HG03196 (cell line): ENCODE measurements around the gene SH3RF3.

ENCODE experiments used
- ATAC-seq: cut with Tn5 transposase; IDR thresholded peaks from one replicate; pipeline ENCODE4 v1.9.1; 2021; ENCODE audit not compliant: unreplicated experiment

The SH3RF3 gene

GRCh38 chr2:109197491-109198418 lies 68.8 kb downstream of the SH3RF3 start:
- ATAC-seq: no peak

DNA sequence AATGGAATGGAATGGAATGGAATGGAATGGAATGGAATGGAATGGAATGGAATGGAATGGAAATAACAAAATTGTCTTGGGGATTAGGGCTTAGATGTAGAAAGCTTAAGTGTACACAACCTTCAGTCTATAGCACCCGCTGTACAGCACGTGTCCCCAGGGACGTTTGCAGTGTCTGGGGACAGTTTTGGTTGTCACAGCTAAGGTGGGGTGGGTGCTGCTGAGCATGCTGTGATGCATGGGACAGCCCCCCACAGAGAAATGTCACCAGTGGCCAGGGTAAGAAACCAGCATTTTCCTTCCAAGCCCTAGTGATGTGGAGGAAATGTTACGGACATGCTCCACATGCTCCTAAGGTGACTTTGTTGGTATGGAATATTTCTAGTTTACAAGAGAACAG lies 70.8 kb downstream of the SH3RF3 start:
- no peak for ATAC-seq

GRCh38 chr2:109200616-109201464 lies 71.8 kb downstream of the SH3RF3 start:
- no peak for ATAC-seq

DNA sequence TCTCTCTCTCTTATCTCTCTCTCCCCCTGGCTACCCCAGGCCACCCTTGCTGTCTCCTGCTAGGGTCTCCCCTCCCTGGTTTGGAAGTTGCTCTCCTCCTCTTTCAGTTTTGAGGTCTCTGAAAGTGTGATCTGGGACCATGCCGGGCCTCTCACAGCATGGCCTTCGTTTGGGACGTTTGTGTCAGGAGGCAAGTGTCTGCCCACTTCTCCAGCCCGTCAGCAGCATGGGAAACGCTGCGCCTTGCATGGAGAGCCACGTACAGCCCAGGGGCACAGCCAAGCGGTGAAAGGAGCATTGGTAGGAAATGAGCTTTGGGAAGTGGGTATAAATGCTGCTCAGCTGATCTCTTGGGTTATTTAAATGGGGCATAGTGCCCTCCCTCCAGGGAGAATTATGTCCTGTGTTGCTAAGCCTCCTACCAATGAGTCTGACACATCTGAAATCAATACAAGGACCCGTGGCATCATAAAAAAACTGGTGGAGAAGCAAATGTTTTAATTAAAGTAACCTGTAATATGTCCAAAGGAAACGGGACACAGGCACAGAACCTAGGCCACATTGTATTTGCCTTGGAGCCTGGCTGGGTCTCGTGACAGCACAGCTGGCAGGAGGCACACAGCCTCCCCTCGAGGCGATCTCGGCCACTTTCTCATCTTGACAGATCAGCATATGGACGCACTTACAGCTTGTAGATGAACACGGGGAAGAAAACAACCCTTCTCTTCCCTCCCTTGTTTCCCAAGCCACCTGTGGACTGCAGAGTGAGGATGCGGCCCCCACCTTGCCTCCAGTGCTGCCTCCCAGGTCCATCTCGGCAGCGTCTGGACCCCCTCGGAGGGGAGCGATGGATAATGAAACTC lies 72.7 kb downstream of the SH3RF3 start:
- ATAC-seq: no peak

GRCh38 chr2:109202486-109202885 lies 73.5 kb downstream of the SH3RF3 start:
- ATAC-seq: no peak

- ATAC-seq: no peak
Measured at GRCh38 chr2:109203246-109204011, 74.4 kb downstream of the SH3RF3 start.

- ATAC-seq: no peak
Measured at GRCh38 chr2:109204412-109204811, 75.4 kb downstream of the SH3RF3 start.

GRCh38 chr2:109205447-109205846 lies 76.4 kb downstream of the SH3RF3 start:
- no peak for ATAC-seq

DNA sequence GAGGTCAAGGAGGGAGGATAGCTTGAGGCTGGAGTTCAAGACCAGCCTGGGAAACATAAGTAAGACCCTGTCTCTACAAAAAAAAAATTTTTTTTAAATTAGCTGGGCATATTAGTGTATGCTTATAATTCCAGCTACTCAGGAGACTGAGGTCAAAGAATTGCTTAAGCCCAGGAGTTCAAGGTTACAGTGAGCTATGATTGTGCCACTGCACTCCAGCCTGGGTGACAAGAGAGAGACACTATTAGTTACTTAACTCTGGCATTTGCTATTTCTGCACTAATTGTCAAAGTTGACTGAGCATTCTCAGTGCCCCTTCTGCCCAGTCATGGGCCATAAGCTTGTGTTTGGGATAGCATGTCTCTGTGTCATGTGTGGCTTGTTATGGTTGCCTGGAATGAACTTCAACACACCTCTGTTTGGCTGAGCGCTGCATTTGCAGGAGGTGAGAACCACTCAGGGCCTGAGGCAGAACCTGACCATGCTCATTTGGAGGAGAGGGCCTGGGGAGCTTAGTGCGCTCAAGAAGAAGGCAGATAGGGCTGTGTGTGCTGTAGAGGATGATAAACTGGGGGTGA lies 77.7 kb downstream of the SH3RF3 start:
- ATAC-seq: no peak

DNA sequence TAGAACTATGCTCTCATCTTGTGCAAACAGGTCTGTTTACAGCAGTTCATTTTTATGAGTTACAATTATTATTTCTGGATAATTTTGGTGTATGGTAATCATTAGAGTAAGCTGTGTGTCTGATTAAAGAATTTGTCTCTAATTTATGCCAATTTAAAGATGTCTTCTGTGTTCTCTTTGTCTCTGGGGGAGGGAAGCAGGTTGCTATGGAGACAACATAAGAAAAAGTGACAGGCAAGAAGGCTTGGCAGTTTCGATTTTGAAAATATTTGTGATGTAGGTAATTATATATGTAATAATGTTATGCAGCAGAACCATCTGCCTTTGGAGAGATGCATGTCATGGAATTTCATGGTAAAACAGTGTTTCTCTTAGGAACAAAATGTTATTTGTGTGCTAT lies 78.2 kb downstream of the SH3RF3 start:
- no peak for ATAC-seq

DNA sequence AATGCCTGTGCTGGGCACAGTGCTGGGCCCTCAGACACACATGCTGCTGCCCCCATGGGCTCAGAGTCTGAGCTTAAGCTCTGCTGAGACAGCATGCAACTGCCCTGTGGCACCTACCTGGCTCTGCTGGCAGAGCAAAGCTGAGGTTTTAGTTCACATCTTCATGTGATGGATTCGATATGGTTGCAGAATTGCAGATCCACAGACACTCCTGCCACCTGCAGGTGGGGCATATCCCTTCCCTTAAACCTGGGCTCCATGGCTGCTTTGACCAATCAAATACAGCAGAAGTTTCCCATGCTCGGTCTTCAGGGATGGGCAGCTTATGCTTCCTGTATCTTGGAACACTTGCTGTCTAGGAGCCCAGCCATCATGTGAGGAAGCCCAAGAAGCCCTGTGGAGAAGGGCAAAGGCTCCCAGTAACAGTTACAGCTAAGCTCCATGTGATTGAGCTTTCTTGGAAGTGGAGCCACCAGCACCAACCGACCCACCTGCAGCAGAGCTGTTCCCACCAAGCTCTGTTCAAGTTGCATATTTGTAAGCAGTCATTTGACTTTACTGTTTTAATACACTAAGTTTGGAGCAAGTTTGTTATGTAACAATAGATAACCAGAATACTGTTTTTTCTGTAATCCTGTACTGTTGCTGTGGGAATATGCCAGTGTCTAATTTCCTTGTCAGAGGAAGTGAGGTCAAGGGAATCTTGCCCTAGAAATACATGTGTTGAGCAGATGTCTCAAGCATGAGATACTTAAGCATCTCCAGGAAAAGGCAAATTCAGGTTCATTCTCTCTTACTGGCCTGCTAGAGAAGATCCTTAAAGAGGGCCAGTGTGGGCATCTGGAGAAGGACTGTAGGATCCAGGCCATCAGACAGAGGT lies 79.3 kb downstream of the SH3RF3 start:
- no peak for ATAC-seq

- ATAC-seq: no peak
Measured at GRCh38 chr2:109208951-109209335, 79.9 kb downstream of the SH3RF3 start.

GRCh38 chr2:109209412-109209811 lies 80.4 kb downstream of the SH3RF3 start:
- no peak for ATAC-seq

GRCh38 chr2:109209941-109210340 lies 80.9 kb downstream of the SH3RF3 start:
- ATAC-seq: no peak

- ATAC-seq: no peak
Measured at GRCh38 chr2:109210431-109211200, 81.6 kb downstream of the SH3RF3 start.

- ATAC-seq: no peak
Measured at GRCh38 chr2:109211315-109211714, 82.3 kb downstream of the SH3RF3 start.

- ATAC-seq: no peak
Measured at GRCh38 chr2:109212836-109213563, 84.0 kb downstream of the SH3RF3 start.
